ENCODE results near the gene POLR2E.

The POLR2E gene

DNA sequence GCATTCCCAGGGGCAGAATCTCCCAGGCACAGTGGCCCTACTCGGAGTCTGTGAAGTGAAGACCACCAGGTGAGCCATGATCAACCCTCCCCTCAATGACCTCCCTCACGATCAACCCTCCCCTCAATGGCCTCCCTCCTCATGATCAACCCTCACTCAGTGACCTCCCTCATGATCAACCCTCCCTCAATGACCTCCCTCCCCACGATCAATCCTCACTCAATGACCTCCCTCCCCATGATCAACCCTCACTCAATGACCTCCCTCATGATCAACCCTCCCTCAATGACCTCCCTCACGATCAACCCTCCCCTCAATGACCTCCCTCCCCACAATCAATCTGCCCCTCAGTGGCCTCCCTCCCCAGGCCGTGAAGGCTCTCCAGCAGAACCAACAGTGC, 46.8 kb upstream of the POLR2E start:
- H4K20me1 ChIP-seq (ENCODE audit: insufficient read depth, low read length, poor library complexity, severe bottlenecking): no peaks in the 10 kb centered on the region

DNA sequence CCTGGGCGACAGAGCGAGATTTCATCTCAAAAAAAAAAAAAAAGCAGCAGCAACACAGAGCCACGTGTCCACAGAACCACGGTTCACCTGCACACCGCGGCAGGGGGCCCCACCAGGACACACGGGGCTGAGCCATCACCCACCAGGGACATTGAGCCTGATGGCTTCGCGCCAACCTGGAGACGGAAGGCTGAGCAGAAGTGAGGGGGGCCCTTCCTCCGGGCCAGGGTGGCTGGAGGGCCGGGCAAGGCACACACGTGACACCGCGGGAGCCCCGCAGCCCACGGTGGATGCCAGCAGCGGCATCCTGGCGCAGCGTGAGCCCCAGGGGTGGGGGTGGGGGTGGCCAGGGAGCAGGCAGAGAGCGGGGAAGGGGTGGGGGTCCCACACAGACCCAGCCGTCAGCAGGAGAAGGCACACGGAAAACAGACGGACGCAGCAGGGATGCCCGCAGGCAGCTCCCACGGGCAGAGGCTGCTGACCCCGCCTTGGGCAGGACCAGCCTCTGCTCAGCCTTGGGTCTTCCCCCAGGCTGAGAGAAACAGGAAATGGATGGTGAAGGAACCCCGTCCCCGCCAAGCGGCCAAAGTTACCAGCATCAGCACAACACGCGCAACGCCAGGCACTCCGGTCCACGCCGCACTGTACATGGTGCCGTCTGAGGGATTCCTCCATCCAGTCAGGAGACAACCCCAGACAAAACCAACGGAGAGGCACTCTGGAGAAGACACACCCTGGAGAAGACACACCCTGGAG, 45.3 kb upstream of the POLR2E start:
- no peaks in the 10 kb centered on the region for H3K4me1 ChIP-seq (ENCODE audit: insufficient read depth, low read length, poor library complexity, severe bottlenecking)
- H3K27me3 ChIP-seq (ENCODE audit: insufficient read depth, low read length, poor library complexity, severe bottlenecking): no peaks in the 10 kb centered on the region
- H3K9me2 ChIP-seq (replicated peaks; ENCODE audit: low read depth, low read length): no peaks in the 10 kb centered on the region
- no peaks in the 10 kb centered on the region for H3K9me3 ChIP-seq (ENCODE audit: insufficient read depth, low read depth, low read length)
- H4K20me1 ChIP-seq (ENCODE audit: insufficient read depth, low read length, poor library complexity, severe bottlenecking): no peaks in the 10 kb centered on the region
- no peak overlapping the region for H3K4me3 ChIP-seq (ENCODE audit: low read length, poor library complexity, severe bottlenecking)
- no peak overlapping the region for H3K4me2 ChIP-seq (ENCODE audit: low read depth, low read length, poor library complexity, severe bottlenecking)
- H3K79me2 ChIP-seq (ENCODE audit: insufficient read depth, low read length): no peaks in the 10 kb centered on the region
- no peak overlapping the region for H2AFZ ChIP-seq (ENCODE audit: low read length)
- TF ChIP-seq CTCF (conservative IDR thresholded peaks at IDR 0.05; ENCODE audit: low read length) (no peak), EZH2phosphoT487 (IDR thresholded peaks at IDR 0.05; ENCODE audit: borderline replicate concordance) (no peak)
- H3K9ac ChIP-seq (ENCODE audit: low read depth, low read length, poor library complexity, severe bottlenecking): no peak overlapping the region
- H3K36me3 ChIP-seq (ENCODE audit: insufficient read depth, low read length): no peaks in the 10 kb centered on the region; the same call in 1 of the 2 replicates
- no peaks in the 10 kb centered on the region for H3F3A ChIP-seq (ENCODE audit: low read depth)

More for the DNA sequence above, 46.8 kb upstream of the POLR2E start:
- no peaks in the 10 kb centered on the region; the same call in 1 of the 2 replicates for H3K36me3 ChIP-seq (ENCODE audit: insufficient read depth, low read length)
- no peaks in the 10 kb centered on the region for H3K79me2 ChIP-seq (ENCODE audit: insufficient read depth, low read length)
- H3K4me2 ChIP-seq (ENCODE audit: low read depth, low read length, poor library complexity, severe bottlenecking): no peak overlapping the region
- no peaks in the 10 kb centered on the region for H3K27me3 ChIP-seq (ENCODE audit: insufficient read depth, low read length, poor library complexity, severe bottlenecking)
- H2AFZ ChIP-seq (ENCODE audit: low read length): no peak overlapping the region
- H3K9me3 ChIP-seq (ENCODE audit: insufficient read depth, low read depth, low read length): no peaks in the 10 kb centered on the region
- no peak overlapping the region for H3K9ac ChIP-seq (ENCODE audit: low read depth, low read length, poor library complexity, severe bottlenecking)
- H3K4me3 ChIP-seq (ENCODE audit: low read length, poor library complexity, severe bottlenecking): no peak overlapping the region
- TF ChIP-seq EZH2phosphoT487 (IDR thresholded peaks at IDR 0.05; ENCODE audit: borderline replicate concordance) (no peak), CTCF (conservative IDR thresholded peaks at IDR 0.05; ENCODE audit: low read length) (no peak)
- no peaks in the 10 kb centered on the region for H3K9me2 ChIP-seq (replicated peaks; ENCODE audit: low read depth, low read length)
- H3F3A ChIP-seq (ENCODE audit: low read depth): no peaks in the 10 kb centered on the region
- no peaks in the 10 kb centered on the region for H3K4me1 ChIP-seq (ENCODE audit: insufficient read depth, low read length, poor library complexity, severe bottlenecking)

- H2AFZ ChIP-seq (ENCODE audit: low read length): no peak overlapping the region
- no peaks in the 10 kb centered on the region for H3K9me3 ChIP-seq (ENCODE audit: insufficient read depth, low read depth, low read length)
- no peaks in the 10 kb centered on the region; the same call in 1 of the 2 replicates for H3K36me3 ChIP-seq (ENCODE audit: insufficient read depth, low read length)
- TF ChIP-seq CTCF (conservative IDR thresholded peaks at IDR 0.05; ENCODE audit: low read length) (no peak), EZH2phosphoT487 (IDR thresholded peaks at IDR 0.05; ENCODE audit: borderline replicate concordance) (no peak)
- no peaks in the 10 kb centered on the region for H3F3A ChIP-seq (ENCODE audit: low read depth)
- H3K4me1 ChIP-seq (ENCODE audit: insufficient read depth, low read length, poor library complexity, severe bottlenecking): no peaks in the 10 kb centered on the region
- no peak overlapping the region for H3K9ac ChIP-seq (ENCODE audit: low read depth, low read length, poor library complexity, severe bottlenecking)
- no peaks in the 10 kb centered on the region for H3K9me2 ChIP-seq (replicated peaks; ENCODE audit: low read depth, low read length)
- H3K4me3 ChIP-seq (ENCODE audit: low read length, poor library complexity, severe bottlenecking): no peak overlapping the region
- H3K79me2 ChIP-seq (ENCODE audit: insufficient read depth, low read length): no peaks in the 10 kb centered on the region; the same call in 1 of the 2 replicates
- no peak overlapping the region for H3K4me2 ChIP-seq (ENCODE audit: low read depth, low read length, poor library complexity, severe bottlenecking)
- no peaks in the 10 kb centered on the region for H4K20me1 ChIP-seq (ENCODE audit: insufficient read depth, low read length, poor library complexity, severe bottlenecking)
- H3K27me3 ChIP-seq (ENCODE audit: insufficient read depth, low read length, poor library complexity, severe bottlenecking): no peaks in the 10 kb centered on the region
Measured at GRCh38 chr19:1139126-1139525, 44.0 kb upstream of the POLR2E start.

Measured in Loucy (cell line).